Lower leg skin (tissue), 4 donors: ENCODE measurements around the gene FAM78A. TPM values are rescaled to one million over a fixed set of nuclear protein-coding genes. Genes with fewer than 3 reads are reported as not detected.

Experiments used
- DNase-seq, 2 donors: peaks; one replicate each; pipeline ENCODE4 v3.0.0-alpha.2; 2019; ENCODE audit warnings: low spot score in 2 of 2
- H3K4me3 ChIP-seq: fragments of 200-600 bp; sonication (generic); 2 replicates; pipeline ENCODE4 v1.5.1; 2017; ENCODE audit warnings: mild to moderate bottlenecking, low read depth; ENCODE audit not compliant: poor library complexity, severe bottlenecking
- CTCF ChIP-seq, 3 donors: fragments of 450-650 bp; IDR thresholded peaks; one replicate each; pipeline ENCODE4 v1.5.1; 2016; ENCODE audit warnings: antibody characterized with exemption in 3 of 3, mild to moderate bottlenecking in 3 of 3, moderate library complexity in 2 of 3
- POLR2A ChIP-seq, 2 donors: fragments of 450-650 bp; IDR thresholded peaks; one replicate each; pipeline ENCODE4 v1.6.1; 2016 to 2017; ENCODE audit warnings: antibody characterized with exemption in 2 of 2, mild to moderate bottlenecking in 1 of 2, moderate library complexity in 1 of 2
- WGBS, 2 donors: methylation state at CpG; one replicate each; pipeline ENCODE4 v1.1.5; 2018; 5-methylcytosine and 5-hydroxymethylcytosine counted together
- intact Hi-C: fragments of 100-400 bp; cut with DNase I; formaldehyde crosslinking; loops from one replicate; pipeline ENCODE4 v1.15.0; 2023; ENCODE audit warnings: low total_unique reads
- total RNA-seq, 4 donors: library from RNA; depleted of rRNA; stranded (reverse); fragments of >200 nt; gene quantifications; one replicate each; pipeline ENCODE4 v1.1.0, GENCODE V29; 2016

The FAM78A gene
- total RNA-seq, 4 donors from 2014 or later: 0.55 to 1.7 (median 1.2) TPM

DNA sequence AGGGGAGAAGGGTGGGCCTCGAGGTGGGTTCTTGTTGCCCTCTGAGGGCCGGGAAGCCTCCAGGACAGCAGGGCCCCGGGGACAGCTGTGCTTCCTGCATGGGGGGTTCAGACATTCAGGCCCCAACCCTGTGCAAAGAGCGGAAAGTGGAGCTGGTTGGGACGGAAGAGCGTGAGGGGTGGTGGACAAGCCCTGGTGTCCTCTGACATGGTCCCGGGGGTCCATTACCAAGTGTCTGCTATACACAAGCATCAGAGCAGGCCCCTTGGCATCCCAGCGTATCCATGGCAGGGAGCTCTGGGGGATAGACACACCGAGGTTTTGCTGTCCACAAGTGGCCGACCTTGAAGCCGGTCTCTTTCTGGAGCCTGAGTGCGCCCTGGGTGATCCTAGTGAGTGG lies 22.5 kb upstream of the FAM78A start:
- no peak for DNase-seq
- 89 to 96% methylated on average over 7 to 11 of the region's 12 CpGs for WGBS, 2 donors
- intact Hi-C loops: no loop called here
- H3K4me3 ChIP-seq: no peak overlapping the region
- TF ChIP-seq CTCF (IDR thresholded peaks at IDR 0.05): no peak
- no peak for TF ChIP-seq POLR2A (IDR thresholded peaks at IDR 0.05)

- TF ChIP-seq POLR2A (IDR thresholded peaks at IDR 0.05) (no peak), CTCF (IDR thresholded peaks at IDR 0.05) (no peak)
- no peak for DNase-seq
- 75 to 84% methylated on average over 5 of the region's 5 CpGs for WGBS, 2 donors
- H3K4me3 ChIP-seq: no peak overlapping the region
- intact Hi-C loops: no loop called here
These were observed 22.0 kb upstream of the FAM78A start for GRCh38 chr9:131298341-131298740.

GRCh38 chr9:131297903-131298302 lies 21.6 kb upstream of the FAM78A start:
- H3K4me3 ChIP-seq: no peak overlapping the region
- DNase-seq: no peak
- WGBS, 2 donors: 77 to 82% methylated on average over 11 of the region's 11 CpGs
- TF ChIP-seq CTCF (IDR thresholded peaks at IDR 0.05): no peak
- no peak for TF ChIP-seq POLR2A (IDR thresholded peaks at IDR 0.05)
- intact Hi-C loops: no loop called here

- TF ChIP-seq CTCF (IDR thresholded peaks at IDR 0.05) (no peak), POLR2A (IDR thresholded peaks at IDR 0.05) (no peak)
- DNase-seq: no peak
These were observed 20.7 kb upstream of the FAM78A start for GRCh38 chr9:131296906-131297500.

GRCh38 chr9:131296460-131296859 lies 20.1 kb upstream of the FAM78A start:
- WGBS, 2 donors: 58 to 64% methylated on average over 9 of the region's 9 CpGs
- TF ChIP-seq CTCF (IDR thresholded peaks at IDR 0.05): no peak
- TF ChIP-seq POLR2A (IDR thresholded peaks at IDR 0.05): no peak
- no peak overlapping the region for H3K4me3 ChIP-seq
- no peak for DNase-seq
- intact Hi-C loops: no loop called here

More at GRCh38 chr9:131296906-131297500, 20.7 kb upstream of the FAM78A start:
- WGBS, 2 donors: 89 to 90% methylated on average over 8 of the region's 8 CpGs
- intact Hi-C loops: no loop called here
- H3K4me3 ChIP-seq: no peak overlapping the region

- 95 to 96% methylated on average over 10 of the region's 10 CpGs for WGBS, 2 donors
- H3K4me3 ChIP-seq: no peak overlapping the region
- DNase-seq: no peak
- TF ChIP-seq POLR2A (IDR thresholded peaks at IDR 0.05) (no peak), CTCF (IDR thresholded peaks at IDR 0.05) (no peak)
- intact Hi-C loops: no loop called here
These were observed 16.6 kb upstream of the FAM78A start for GRCh38 chr9:131292937-131293336.
